D721Med (cell line): ENCODE measurements around the gene TET1.

Experiments used
- DNase-seq: peaks from one replicate; pipeline ENCODE4 v3.0.0; 2011; ENCODE audit warnings: low spot score; ENCODE audit not compliant: insufficient read length
- FAIRE-seq: peaks from 2 replicates; lab custom pipeline; 2011; peaks lifted over from hg19 to GRCh38; lab: Jason Lieb, UNC
- TF ChIP-seq, protein P1 (sequence below): IDR thresholded peaks from 2 replicates; pipeline ENCODE4 v1.5.1; 2012; ENCODE audit warnings: mild to moderate bottlenecking, control low read depth; ENCODE audit not compliant: insufficient read depth; ENCODE audit errors: missing control alignments

Gene TET1

DNA sequence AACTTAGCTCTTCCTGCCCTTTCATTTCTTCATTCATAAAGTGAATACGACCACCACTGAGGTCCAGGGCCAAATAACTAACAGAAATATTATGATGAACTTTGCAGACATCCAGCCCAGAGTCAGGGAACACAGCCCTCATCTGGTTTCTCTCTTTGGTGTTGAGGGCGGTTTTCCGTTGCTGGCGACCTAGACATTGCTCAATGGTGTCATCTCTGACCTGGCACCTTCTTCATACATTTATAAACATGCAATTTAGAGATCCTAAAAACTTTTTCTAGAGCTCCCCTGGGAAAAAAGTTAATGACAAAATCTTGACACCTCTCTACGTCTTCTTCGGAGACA lies 324 bp upstream of the TET1 start:
- no peak for FAIRE-seq
- TF ChIP-seq, protein P1, sequence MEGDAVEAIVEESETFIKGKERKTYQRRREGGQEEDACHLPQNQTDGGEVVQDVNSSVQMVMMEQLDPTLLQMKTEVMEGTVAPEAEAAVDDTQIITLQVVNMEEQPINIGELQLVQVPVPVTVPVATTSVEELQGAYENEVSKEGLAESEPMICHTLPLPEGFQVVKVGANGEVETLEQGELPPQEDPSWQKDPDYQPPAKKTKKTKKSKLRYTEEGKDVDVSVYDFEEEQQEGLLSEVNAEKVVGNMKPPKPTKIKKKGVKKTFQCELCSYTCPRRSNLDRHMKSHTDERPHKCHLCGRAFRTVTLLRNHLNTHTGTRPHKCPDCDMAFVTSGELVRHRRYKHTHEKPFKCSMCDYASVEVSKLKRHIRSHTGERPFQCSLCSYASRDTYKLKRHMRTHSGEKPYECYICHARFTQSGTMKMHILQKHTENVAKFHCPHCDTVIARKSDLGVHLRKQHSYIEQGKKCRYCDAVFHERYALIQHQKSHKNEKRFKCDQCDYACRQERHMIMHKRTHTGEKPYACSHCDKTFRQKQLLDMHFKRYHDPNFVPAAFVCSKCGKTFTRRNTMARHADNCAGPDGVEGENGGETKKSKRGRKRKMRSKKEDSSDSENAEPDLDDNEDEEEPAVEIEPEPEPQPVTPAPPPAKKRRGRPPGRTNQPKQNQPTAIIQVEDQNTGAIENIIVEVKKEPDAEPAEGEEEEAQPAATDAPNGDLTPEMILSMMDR = no peak
- DNase-seq = no peak

DNA sequence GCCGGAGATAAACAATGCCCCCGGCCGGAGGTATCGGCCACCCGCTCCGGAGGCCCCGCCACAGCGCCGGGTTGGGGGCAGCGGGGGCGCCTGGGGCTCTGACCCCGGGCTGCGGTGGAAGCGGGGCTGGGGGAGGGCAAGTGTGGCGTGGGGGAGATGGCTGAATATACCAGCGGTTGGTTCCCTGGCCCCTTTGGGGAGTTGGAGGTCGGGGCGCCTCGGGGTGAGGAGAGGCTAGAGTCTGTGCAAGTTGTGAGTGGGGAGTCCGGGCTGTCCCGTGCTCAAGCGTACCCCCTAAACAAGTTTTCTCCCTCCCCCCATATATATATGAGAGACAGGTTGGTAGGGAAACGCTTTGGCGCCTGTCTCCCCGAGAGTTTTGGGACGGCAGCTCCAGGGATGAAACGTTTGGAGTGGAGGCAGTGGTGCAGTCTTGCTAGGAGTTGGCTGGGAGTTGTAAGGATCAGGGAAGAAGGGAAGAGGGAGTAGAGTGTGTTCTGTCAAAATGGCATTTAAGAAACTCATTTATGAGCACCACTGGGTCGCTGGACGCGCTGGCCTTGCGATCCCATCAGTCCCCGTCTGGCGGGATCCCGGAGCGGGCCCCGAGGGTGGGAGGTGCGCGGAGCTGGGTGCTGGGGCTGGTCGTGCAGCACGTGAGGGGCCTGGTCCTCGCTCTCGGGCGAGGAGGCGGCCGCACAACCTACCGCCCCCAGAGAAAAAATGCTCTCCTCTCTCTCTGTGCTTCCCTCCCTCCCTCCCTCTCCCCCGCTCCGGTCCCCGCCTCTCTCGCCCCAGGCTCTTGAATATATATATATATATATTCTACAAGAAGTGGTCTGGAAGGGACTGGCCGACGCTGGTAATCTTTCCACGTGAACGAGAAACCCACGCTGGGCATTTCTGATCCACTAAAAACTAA lies 1.1 kb downstream of the TET1 start:
- TF ChIP-seq, protein P1 = no peak
- FAIRE-seq = no peak
- no peak for DNase-seq

DNA sequence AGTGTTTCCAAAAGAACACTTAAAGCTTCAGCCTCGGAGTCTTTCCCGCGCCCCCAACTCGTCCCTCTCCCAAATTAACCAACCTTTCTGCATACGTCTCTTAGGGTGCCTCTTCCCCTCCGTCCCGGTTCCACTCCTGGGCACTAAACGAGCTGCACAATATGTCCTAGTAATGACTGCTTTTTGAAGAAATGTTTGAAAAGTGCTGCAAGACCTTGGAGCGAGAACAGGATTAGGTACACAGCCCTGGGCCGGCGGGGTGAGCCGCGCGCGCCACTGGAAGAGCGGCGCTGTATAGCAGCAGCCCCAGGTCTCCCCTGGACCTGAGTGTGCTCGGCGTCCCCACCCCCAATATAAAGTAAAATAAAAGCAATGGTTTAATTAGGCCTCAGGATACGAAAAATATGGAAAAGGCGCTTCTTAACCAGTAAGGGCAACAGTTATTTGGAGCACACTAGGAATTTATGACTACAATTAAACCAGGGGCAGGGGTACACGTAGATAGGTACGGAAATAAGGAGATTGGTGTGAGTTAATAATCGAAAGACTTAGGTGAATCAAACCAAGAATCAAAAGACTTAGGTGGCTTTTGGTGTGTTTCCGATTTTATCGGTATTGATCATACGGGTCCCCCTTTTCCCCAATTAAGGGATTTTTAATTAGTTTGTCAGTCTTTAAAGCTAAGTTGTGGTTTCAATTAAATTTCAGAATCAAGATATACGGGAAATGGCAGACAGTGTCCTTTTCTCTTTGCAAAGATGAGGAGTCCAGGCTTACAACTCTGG lies 1.9 kb downstream of the TET1 start:
- TF ChIP-seq, protein P1 = no peak
- FAIRE-seq = no peak
- DNase-seq = no peak

DNA sequence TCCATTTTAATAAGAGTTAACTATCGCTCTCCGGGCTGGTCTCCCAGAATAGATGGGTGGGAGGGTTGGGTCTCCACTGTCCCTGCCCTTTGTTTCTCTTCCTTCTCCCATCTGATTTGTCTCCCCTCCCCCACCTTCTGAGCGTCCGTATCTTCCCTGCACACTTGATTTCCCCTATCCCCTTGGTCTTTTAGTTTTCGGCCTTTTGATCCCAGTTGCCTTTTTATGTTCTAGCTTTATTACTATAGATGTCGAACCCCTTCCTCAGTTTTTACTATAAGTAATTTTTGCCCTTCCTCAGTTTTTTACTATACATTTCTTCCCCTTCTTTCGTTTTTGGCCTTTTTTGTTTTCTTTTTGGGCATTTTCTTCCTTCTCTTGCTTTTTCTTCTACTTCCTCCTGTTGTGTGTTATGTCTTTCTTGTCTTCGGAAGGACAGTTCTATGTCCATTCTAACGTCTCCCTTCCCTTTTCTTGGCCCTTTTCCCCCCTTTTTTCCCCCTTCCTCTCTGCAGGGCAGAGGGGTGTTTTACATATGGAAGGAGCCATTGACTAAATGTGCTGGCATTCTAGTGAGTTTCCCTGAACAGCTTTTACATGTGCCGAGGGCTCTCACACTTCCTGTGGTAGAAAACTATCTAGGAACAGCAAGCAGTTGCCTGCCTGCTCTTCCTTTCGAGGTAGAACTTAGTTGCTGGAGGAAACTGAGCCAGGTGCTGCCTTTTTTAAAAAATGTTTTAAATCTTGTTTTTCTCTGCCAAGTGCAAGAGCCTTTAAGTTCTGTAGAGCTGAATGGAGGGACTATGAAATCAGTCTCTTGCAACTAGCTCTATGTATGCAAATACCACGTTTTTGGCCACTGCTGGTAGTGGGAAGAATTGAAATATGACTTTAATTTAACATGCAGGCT lies 2.8 kb downstream of the TET1 start:
- DNase-seq (no peak), FAIRE-seq (no peak)
- TF ChIP-seq, protein P1 = no peak

DNA sequence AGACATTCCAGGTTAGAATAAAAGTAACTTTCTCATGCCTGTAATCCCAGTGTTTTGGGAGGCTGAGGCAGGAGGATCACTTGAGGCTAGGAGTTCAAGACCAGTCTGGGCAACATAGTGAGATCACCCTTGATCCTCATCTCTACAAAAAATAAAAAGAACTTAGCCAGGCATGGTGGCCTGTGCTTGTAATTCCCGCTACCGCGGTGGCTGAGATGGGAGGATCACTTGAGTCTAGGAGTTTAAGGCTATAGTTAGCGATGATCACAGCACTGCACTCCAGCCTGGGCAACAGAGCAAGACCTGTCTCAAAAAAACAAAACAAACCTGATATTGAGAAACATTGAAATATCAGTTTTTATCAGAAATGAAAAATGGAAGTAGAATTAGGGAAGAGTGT lies 4.6 kb downstream of the TET1 start:
- DNase-seq (no peak), FAIRE-seq (no peak)
- TF ChIP-seq, protein P1 = no peak

DNA sequence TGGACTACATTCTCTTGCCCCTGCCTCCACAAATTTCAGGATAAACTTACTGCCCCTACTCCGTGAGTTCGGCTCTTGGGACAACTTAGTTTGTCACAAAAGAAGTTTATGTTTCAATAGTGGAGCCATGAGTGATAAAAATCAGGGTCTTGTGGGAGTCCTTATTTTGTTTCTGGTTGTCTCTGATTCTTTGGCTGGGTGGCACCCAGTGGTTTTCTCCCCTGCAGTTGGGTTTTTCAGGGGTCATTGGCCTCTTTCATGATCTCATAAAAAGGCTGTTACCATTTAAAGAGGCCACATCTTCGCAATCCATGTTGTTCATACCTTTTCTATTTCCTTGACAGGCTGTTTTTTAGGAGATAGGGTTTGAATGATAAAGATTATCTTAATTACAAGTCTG lies 5.5 kb downstream of the TET1 start:
- TF ChIP-seq, protein P1 = no peak
- no peak for FAIRE-seq

More for the DNA sequence above, 5.5 kb downstream of the TET1 start:
- DNase-seq = no peak
